BLaER1 treated with 17β-estradiol and CSF1 and Interleukin-3, amounts not matched to agents 10 nM and 100 nM (cell line): ENCODE results near the gene ROR2.

Experiments
- H3K27ac ChIP-seq, 11 experiments: shearing (Covaris generic); formaldehyde crosslinking; 2 replicates each; pipeline ENCODE4 v1.8.1; 2022
- H3K27me3 ChIP-seq, 11 experiments: shearing (Covaris generic); formaldehyde crosslinking; 2 replicates each; pipeline ENCODE4 v1.8.1; 2022
- H3K36me3 ChIP-seq, 11 experiments: shearing (Covaris generic); formaldehyde crosslinking; 2 replicates each; pipeline ENCODE4 v1.8.1; 2022
- H3K4me1 ChIP-seq, 10 experiments: shearing (Covaris generic); formaldehyde crosslinking; 2 replicates each; pipeline ENCODE4 v1.8.1; 2022
- H3K4me2 ChIP-seq, 11 experiments: shearing (Covaris generic); formaldehyde crosslinking; 2 replicates each; pipeline ENCODE4 v1.8.1; 2022
- H3K4me3 ChIP-seq, 10 experiments: shearing (Covaris generic); formaldehyde crosslinking; 2 replicates each; pipeline ENCODE4 v1.8.1; 2022
- H3K9ac ChIP-seq, 11 experiments: shearing (Covaris generic); formaldehyde crosslinking; 2 replicates each; pipeline ENCODE4 v1.8.1; 2022
- H3K9me3 ChIP-seq, 11 experiments: shearing (Covaris generic); formaldehyde crosslinking; replicated peaks in 1 of 11; 2 replicates each; pipeline ENCODE4 v1.8.1; 2022
- H4K20me1 ChIP-seq, 11 experiments: shearing (Covaris generic); formaldehyde crosslinking; 2 replicates each; pipeline ENCODE4 v1.8.1; 2022
- Cebpa-rat ChIP-seq, 11 experiments: shearing (Covaris generic); IDR thresholded peaks; 2 replicates each; pipeline ENCODE4 v1.8.1; 2022

ROR2 gene

DNA sequence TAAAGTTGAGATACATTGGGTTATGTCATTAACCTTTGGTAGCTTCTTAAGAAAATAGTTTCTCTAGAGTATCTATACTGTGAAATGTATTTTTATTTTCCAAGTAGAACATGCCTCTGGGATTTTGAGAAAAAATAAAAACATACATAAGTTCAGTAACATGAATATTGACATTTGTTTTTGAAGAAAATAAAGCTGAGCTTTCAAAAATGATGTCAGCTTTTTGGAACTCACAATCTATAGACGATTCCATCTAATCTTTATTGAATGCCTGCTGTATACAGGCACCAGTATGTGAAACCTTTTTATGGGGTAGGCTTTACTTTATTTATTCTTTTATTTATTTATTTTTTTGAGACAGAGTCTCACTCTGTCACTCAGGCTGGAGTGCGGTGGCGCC, 350.5 kb downstream of the ROR2 start:
- Histone ChIP-seq H3K27ac (no peak overlapping the region), H3K27me3 (no peaks in the 10 kb centered on the region), H4K20me1 (no peaks in the 10 kb centered on the region), H3K36me3 (no peaks in the 10 kb centered on the region), H3K4me3 (no peak overlapping the region), H3K9ac (no peak overlapping the region), H3K9me3 (no peaks in the 10 kb centered on the region), H3K4me1 (no peaks in the 10 kb centered on the region), H3K4me2 (no peak overlapping the region)
- TF ChIP-seq Cebpa-rat (IDR thresholded peaks at IDR 0.05) = no peak

DNA sequence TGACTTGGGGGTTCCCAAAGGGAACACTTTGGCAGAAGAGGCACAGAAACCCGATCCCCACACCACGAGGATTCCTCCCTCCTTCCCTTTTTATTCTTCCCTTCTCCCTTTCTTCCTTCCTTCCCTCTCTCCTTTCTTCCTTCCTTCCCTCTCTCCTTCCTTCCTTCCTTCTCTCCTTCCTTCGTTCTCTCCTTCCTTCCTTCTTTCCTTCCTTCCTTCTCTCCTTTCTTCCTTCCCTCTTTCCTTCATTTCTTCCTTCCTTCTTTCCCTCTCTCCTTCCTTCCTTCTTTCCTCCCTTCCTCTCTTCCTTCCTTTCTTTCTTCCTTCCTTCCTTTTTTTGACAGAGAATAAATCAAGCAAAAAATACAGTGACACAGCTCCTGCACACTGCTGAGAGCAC, 358.4 kb downstream of the ROR2 start:
- H3K36me3 ChIP-seq = no peaks in the 10 kb centered on the region
- H3K4me2 ChIP-seq = no peak overlapping the region
- H3K4me3 ChIP-seq = no peak overlapping the region
- no peak overlapping the region for H3K27ac ChIP-seq
- no peak for TF ChIP-seq Cebpa-rat (IDR thresholded peaks at IDR 0.05)
- no peaks in the 10 kb centered on the region for H3K4me1 ChIP-seq
- H3K9me3 ChIP-seq = no peaks in the 10 kb centered on the region; a peak in 1 of 22 replicates
- H4K20me1 ChIP-seq = no peaks in the 10 kb centered on the region; a peak in 1 of 22 replicates
- H3K9ac ChIP-seq = no peak overlapping the region
- H3K27me3 ChIP-seq = no peaks in the 10 kb centered on the region

DNA sequence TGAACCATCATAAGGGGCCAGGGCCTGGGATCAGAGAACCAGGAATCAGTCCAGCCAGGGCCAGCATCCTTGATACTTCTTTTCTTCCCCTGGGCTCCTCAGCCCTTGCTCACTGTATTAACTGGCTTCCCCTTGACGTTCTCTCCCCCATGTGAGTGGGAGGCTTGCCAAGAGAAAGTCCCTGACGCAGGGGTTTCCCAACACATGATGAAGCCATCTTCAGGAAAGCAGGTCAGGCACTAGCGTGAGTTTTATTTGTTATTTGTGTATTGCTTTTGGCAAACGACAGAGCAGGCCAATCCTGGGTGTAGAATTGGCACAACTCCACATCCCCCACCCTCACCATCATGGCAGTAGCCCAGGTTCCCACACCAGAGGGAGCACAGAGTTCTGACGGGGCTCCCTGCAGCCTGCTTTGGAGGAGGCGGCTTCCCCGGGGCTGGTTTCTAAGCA, 360.9 kb downstream of the ROR2 start:
- H4K20me1 ChIP-seq = no peaks in the 10 kb centered on the region; a peak in 1 of 22 replicates
- H3K4me3 ChIP-seq = no peak overlapping the region
- peaks cover 0 to 3% (median 0%) of the 10 kb centered on the region in 11 experiments; a peak in 2 of 22 replicates for H3K9me3 ChIP-seq
- no peak for TF ChIP-seq Cebpa-rat (IDR thresholded peaks at IDR 0.05)
- H3K27ac ChIP-seq = no peak overlapping the region
- H3K4me2 ChIP-seq = no peak overlapping the region
- no peaks in the 10 kb centered on the region for H3K27me3 ChIP-seq
- H3K4me1 ChIP-seq = no peaks in the 10 kb centered on the region
- no peak overlapping the region for H3K9ac ChIP-seq
- H3K36me3 ChIP-seq = no peaks in the 10 kb centered on the region

DNA sequence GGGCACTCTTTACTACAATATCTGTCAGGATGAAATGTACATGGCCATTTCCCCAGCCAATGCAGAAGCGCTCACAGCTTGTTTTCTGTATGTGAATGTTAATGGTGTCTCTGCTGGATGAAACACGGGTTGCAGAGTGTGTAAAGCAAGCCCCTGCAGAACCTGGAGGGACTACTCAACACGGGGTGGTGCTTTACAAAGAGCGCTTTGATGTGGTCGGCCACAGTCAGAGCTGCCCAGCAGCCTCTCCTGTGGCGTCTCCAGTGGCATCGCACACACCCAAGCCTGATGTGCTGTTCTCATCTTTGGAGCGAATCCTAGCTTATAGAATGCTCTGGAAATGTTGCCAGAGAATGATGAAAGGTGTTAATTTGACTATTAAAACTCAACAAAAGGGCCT, 363.7 kb downstream of the ROR2 start:
- no peak overlapping the region for H3K4me2 ChIP-seq
- no peaks in the 10 kb centered on the region; a peak in 1 of 22 replicates for H4K20me1 ChIP-seq
- H3K9me3 ChIP-seq = peaks cover 0 to 3% (median 0%) of the 10 kb centered on the region in 11 experiments; a peak in 1 of 22 replicates
- no peak for TF ChIP-seq Cebpa-rat (IDR thresholded peaks at IDR 0.05)
- no peak overlapping the region for H3K27ac ChIP-seq
- H3K9ac ChIP-seq = no peak overlapping the region
- H3K4me1 ChIP-seq = no peaks in the 10 kb centered on the region
- H3K4me3 ChIP-seq = no peak overlapping the region
- no peaks in the 10 kb centered on the region for H3K27me3 ChIP-seq
- no peaks in the 10 kb centered on the region for H3K36me3 ChIP-seq

DNA sequence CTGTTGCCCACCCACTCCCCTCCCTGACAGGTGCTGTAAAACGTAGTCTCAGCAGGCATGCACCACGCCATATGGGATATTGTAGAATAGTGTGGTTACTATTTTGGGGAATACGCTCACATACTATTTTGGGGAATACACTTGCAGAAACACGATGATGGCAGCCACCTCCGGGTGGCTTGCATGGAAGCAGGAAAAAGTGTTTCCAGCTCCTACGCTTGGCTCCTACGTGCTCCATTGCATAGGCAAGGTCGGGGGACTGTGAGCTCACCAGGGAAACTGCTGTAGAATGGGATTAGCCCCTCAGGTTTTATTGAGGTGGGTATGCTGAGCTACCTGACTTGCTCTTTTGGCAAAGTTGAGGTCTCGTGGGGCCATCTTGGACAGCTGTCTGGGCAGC, 366.1 kb downstream of the ROR2 start:
- TF ChIP-seq Cebpa-rat (IDR thresholded peaks at IDR 0.05) = no peak
- Histone ChIP-seq H3K9ac (no peak overlapping the region), H3K27ac (no peak overlapping the region), H3K4me1 (no peaks in the 10 kb centered on the region), H4K20me1 (no peaks in the 10 kb centered on the region), H3K27me3 (no peaks in the 10 kb centered on the region), H3K4me3 (no peak overlapping the region), H3K9me3 (peaks cover 0 to 3% (median 0%) of the 10 kb centered on the region in 11 experiments; a peak in 1 of 22 replicates), H3K4me2 (no peak overlapping the region), H3K36me3 (no peaks in the 10 kb centered on the region)

DNA sequence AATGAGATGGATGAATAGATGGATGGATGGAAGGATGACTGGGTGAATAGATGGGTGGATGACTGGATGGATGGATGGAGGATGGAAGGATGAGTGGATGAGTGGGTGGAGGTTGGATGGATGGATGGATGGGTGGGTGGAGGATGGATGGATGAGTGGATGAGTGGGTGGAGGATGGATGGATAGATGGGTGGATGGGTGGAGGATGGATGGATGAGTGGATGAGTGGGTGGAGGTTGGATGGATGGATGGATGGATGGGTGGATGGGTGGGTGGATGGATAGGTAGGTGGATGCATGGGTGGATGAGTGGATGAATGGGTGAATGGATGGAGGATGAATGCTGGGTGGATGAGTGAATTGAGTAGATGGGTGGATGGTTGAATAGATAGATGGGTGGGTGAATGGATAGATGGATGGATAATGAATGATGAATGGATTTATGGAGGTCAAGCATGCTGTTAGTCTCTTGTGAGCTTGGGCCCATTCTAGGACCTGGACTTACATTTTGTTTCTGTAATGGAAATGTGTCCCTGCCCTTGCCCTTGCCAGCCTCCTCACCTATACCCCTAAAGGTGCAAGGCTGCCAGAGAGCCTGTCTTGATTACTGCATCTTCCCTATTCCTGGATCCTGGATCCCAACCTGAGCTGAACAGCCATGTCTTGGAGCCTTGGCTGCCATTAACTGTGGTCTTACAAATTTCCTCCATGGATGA, 366.7 kb downstream of the ROR2 start:
- Histone ChIP-seq H4K20me1 (no peaks in the 10 kb centered on the region), H3K9ac (no peak overlapping the region), H3K27me3 (no peaks in the 10 kb centered on the region), H3K27ac (no peak overlapping the region), H3K4me1 (no peaks in the 10 kb centered on the region), H3K4me2 (no peak overlapping the region), H3K36me3 (no peaks in the 10 kb centered on the region), H3K4me3 (no peak overlapping the region), H3K9me3 (peaks cover 0 to 3% (median 0%) of the 10 kb centered on the region in 11 experiments; a peak in 1 of 22 replicates)
- TF ChIP-seq Cebpa-rat (IDR thresholded peaks at IDR 0.05) = no peak

DNA sequence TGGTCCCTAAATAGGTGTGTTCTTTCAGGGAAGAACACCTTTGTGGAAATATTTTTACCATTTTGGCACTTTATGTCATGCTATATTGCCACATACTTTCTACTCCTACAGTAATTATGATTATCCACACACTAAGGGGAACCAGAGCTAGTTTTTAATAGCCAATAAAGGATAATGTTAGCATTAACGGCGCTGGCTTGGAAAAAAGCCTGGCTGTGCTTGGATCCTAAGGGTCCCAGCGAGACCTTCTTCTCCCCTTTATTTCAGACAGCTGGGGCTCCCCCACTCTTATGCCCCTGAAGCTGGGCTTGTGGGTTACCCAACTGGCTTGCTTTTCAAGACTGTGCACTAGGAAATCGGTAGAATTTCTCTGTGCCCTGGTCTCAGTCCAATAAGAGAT, 367.8 kb downstream of the ROR2 start:
- no peak for TF ChIP-seq Cebpa-rat (IDR thresholded peaks at IDR 0.05)
- Histone ChIP-seq H3K36me3 (no peaks in the 10 kb centered on the region), H3K27ac (no peak overlapping the region), H3K9ac (no peak overlapping the region), H3K9me3 (peaks cover 0 to 3% (median 0%) of the 10 kb centered on the region in 11 experiments; a peak in 1 of 22 replicates), H3K4me1 (no peaks in the 10 kb centered on the region), H3K27me3 (no peaks in the 10 kb centered on the region), H3K4me3 (no peak overlapping the region), H3K4me2 (no peak overlapping the region), H4K20me1 (no peaks in the 10 kb centered on the region)

DNA sequence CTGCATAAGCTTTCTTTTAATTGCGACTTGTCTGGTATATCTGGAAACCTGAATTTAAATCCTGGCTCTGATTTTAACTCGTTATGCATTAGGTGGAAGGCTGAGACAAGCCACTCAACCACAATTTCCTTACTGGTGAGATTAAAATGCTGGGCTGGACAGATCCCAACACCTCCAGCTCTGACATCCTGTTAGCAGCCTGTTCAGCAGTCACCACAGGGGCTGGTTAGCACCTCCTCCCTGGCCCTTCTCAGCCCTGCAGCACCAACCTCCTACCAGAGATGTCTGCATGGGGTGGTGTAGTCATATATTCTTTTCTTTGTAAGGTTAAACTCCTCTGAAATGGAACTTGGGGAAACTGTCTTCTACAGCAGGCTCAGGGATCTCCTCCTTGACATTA, 369.9 kb downstream of the ROR2 start:
- H4K20me1 ChIP-seq = no peaks in the 10 kb centered on the region
- H3K9me3 ChIP-seq = peaks cover 0 to 3% (median 0%) of the 10 kb centered on the region in 11 experiments; a peak in 1 of 22 replicates
- no peak overlapping the region for H3K9ac ChIP-seq
- H3K27ac ChIP-seq = no peak overlapping the region
- H3K4me1 ChIP-seq = no peaks in the 10 kb centered on the region
- H3K27me3 ChIP-seq = no peaks in the 10 kb centered on the region
- H3K36me3 ChIP-seq = no peaks in the 10 kb centered on the region
- no peak for TF ChIP-seq Cebpa-rat (IDR thresholded peaks at IDR 0.05)
- H3K4me2 ChIP-seq = no peak overlapping the region
- no peak overlapping the region for H3K4me3 ChIP-seq

DNA sequence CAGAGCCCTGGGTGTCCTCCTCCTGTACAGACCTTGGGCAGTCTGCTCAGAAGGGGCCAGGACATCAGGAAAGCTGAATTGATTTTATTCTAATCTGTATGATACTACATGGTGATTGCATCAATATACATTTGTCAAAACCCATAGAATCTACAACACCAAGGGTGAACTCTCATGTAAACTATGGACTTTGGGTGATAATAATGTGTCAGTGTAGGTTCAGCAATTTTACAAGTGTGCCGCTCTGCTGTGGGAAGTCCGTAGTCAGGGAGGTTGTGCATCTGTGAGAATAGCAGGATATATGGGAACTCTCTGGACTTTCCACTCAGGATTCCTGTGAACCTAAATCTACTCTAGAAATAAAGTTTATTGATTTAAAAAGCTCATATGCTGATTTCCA, 371.1 kb downstream of the ROR2 start:
- no peak for TF ChIP-seq Cebpa-rat (IDR thresholded peaks at IDR 0.05)
- Histone ChIP-seq H3K4me1 (no peaks in the 10 kb centered on the region), H3K27ac (no peak overlapping the region), H3K36me3 (no peaks in the 10 kb centered on the region), H3K4me2 (no peak overlapping the region), H3K9ac (no peak overlapping the region), H3K27me3 (no peaks in the 10 kb centered on the region), H4K20me1 (no peaks in the 10 kb centered on the region), H3K9me3 (no peaks in the 10 kb centered on the region), H3K4me3 (no peak overlapping the region)

DNA sequence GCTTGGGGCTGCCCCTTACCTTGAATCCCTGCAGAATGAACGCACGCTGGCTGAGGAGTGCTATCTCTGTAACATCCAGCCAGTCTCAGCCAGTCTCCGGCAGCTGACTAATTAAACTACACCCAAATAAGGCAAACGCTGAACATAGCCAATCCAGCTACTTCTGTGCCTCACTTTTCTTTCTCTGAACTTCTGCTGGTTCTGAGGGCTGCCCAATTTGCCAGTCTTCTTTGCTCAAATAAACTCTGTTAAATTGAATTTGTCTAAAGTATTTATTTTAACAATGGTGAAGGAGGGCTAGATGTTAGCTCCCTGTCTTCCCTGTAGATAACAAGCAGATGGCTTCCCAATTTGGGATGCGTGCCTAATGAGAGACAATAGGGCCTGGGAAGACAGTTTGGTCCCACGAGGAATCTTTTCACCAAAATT, 372.4 kb downstream of the ROR2 start:
- Histone ChIP-seq H3K4me1 (no peaks in the 10 kb centered on the region), H3K4me2 (no peak overlapping the region), H3K27me3 (no peaks in the 10 kb centered on the region), H3K9me3 (0 out of 22 replicates have a peak, but pooled peaks cover 0 to 7% (median 0%) of the 10 kb centered on the region in 11 experiments), H3K9ac (no peak overlapping the region), H3K27ac (no peak overlapping the region), H4K20me1 (no peaks in the 10 kb centered on the region), H3K4me3 (no peak overlapping the region), H3K36me3 (no peaks in the 10 kb centered on the region)
- no peak for TF ChIP-seq Cebpa-rat (IDR thresholded peaks at IDR 0.05)
